Duodenal mucosa (tissue), 2 donors: ENCODE results near the gene PPP1R14C.
"Not testable (repeated sequence)": the region's sequence is repeated elsewhere in the genome, so short reads cannot be mapped to it uniquely, and the experiment has no call there.

Experiments used
- H3K27ac ChIP-seq: one replicate; pipeline ENCODE4 v1.7.0; 2013; ENCODE audit warnings: low read depth, low read length
- H3K27me3 ChIP-seq, 2 donors: one replicate each; pipeline ENCODE4 v1.7.0; 2013; ENCODE audit warnings: low read length in 2 of 2, control low read depth in 1 of 2; ENCODE audit not compliant: insufficient read depth in 2 of 2, control insufficient read depth in 1 of 2
- H3K36me3 ChIP-seq, 2 donors: one replicate each; pipeline ENCODE4 v1.7.0; 2013; ENCODE audit warnings: low read length in 2 of 2, control low read depth in 1 of 2; ENCODE audit not compliant: insufficient read depth in 2 of 2, control insufficient read depth in 1 of 2
- H3K4me1 ChIP-seq, 2 donors: one replicate each; pipeline ENCODE4 v1.7.0; 2013; ENCODE audit warnings: low read length in 2 of 2, control low read depth in 1 of 2; ENCODE audit not compliant: insufficient read depth in 2 of 2, control insufficient read depth in 1 of 2
- H3K4me3 ChIP-seq, 2 donors: one replicate each; pipeline ENCODE4 v1.7.0; 2013; ENCODE audit warnings: low read length in 2 of 2, low read depth in 1 of 2
- H3K9ac ChIP-seq, 2 donors: one replicate each; pipeline ENCODE4 v1.7.0; 2013; ENCODE audit warnings: low read length in 2 of 2, low read depth in 1 of 2
- H3K9me3 ChIP-seq, 2 donors: one replicate each; pipeline ENCODE4 v1.7.0; 2013; ENCODE audit warnings: low read length in 2 of 2, control low read depth in 1 of 2; ENCODE audit not compliant: control insufficient read depth in 1 of 2

Gene PPP1R14C

GRCh38 chr6:150238336-150238741 is 95.5 kb downstream of the PPP1R14C start:
- Histone ChIP-seq H3K4me1 (peaks cover 12 to 16% of the 10 kb centered on the region in 2 donors), H3K27me3 (no peaks in the 10 kb centered on the region), H3K4me3 (no peak overlapping the region), H3K27ac (no peak overlapping the region), H3K9ac (peak overlapping the region in 1 of 2 donors; percentile 10), H3K36me3 (no peaks in the 10 kb centered on the region), H3K9me3 (no peaks in the 10 kb centered on the region)

- no peaks in the 10 kb centered on the region for H3K36me3 ChIP-seq
- H3K4me1 ChIP-seq = peaks cover 12 to 16% of the 10 kb centered on the region in 2 donors
- no peak overlapping the region for H3K27ac ChIP-seq
- no peak overlapping the region for H3K4me3 ChIP-seq
- peak overlapping the region in 1 of 2 donors; percentile 10 for H3K9ac ChIP-seq
- H3K27me3 ChIP-seq = no peaks in the 10 kb centered on the region
- no peaks in the 10 kb centered on the region for H3K9me3 ChIP-seq
These were observed 96.1 kb downstream of the PPP1R14C start for GRCh38 chr6:150238846-150239407.

GRCh38 chr6:150241756-150242155 is 98.9 kb downstream of the PPP1R14C start:
- H3K9ac ChIP-seq, H3K27ac ChIP-seq, H3K4me3 ChIP-seq, H3K27me3 ChIP-seq, H3K36me3 ChIP-seq, H3K9me3 ChIP-seq: not testable (repeated sequence)
- H3K4me1 ChIP-seq = peaks cover 12 to 16% of the 10 kb centered on the region in 2 donors

GRCh38 chr6:150243620-150244314 is 100.9 kb downstream of the PPP1R14C start:
- no peaks in the 10 kb centered on the region for H3K27me3 ChIP-seq
- H3K4me1 ChIP-seq = peaks cover under 1 to 1% of the 10 kb centered on the region in 2 donors
- no peak overlapping the region for H3K27ac ChIP-seq
- no peaks in the 10 kb centered on the region for H3K36me3 ChIP-seq
- no peak overlapping the region for H3K4me3 ChIP-seq
- H3K9me3 ChIP-seq = peaks cover 13 to 14% of the 10 kb centered on the region in 2 donors
- no peak overlapping the region for H3K9ac ChIP-seq

- H3K9ac ChIP-seq = no peak overlapping the region
- peaks cover 13 to 14% of the 10 kb centered on the region in 2 donors for H3K9me3 ChIP-seq
- H3K27ac ChIP-seq = no peak overlapping the region
- H3K4me1 ChIP-seq = no peaks in the 10 kb centered on the region
- no peaks in the 10 kb centered on the region for H3K27me3 ChIP-seq
- no peak overlapping the region for H3K4me3 ChIP-seq
- no peaks in the 10 kb centered on the region for H3K36me3 ChIP-seq
These were observed 102.5 kb downstream of the PPP1R14C start for GRCh38 chr6:150245148-150245935.

GRCh38 chr6:150247803-150248202 is 105.0 kb downstream of the PPP1R14C start:
- Histone ChIP-seq H3K27me3 (peaks cover 0 to under 1% of the 10 kb centered on the region in 2 donors), H3K36me3 (no peaks in the 10 kb centered on the region), H3K4me3 (no peak overlapping the region), H3K9ac (no peak overlapping the region), H3K27ac (no peak overlapping the region), H3K9me3 (peaks cover 13 to 14% of the 10 kb centered on the region in 2 donors), H3K4me1 (peaks cover 16 to 17% of the 10 kb centered on the region in 2 donors)

GRCh38 chr6:150248300-150248699 is 105.5 kb downstream of the PPP1R14C start:
- no peaks in the 10 kb centered on the region for H3K36me3 ChIP-seq

GRCh38 chr6:150249261-150249660 is 106.4 kb downstream of the PPP1R14C start:
- peaks cover 21 to 24% of the 10 kb centered on the region in 2 donors for H3K4me1 ChIP-seq
- no peak overlapping the region for H3K9ac ChIP-seq
- H3K27ac ChIP-seq = no peak overlapping the region

More at GRCh38 chr6:150248300-150248699, 105.5 kb downstream of the PPP1R14C start:
- Histone ChIP-seq H3K9ac (no peak overlapping the region), H3K27me3 (peaks cover 0 to 5% of the 10 kb centered on the region in 2 donors), H3K4me3 (no peak overlapping the region), H3K27ac (no peak overlapping the region), H3K4me1 (peaks cover 21% of the 10 kb centered on the region in 2 donors), H3K9me3 (peaks cover 13 to 14% of the 10 kb centered on the region in 2 donors)

GRCh38 chr6:150250826-150251225 is 108.0 kb downstream of the PPP1R14C start:
- H3K27ac ChIP-seq = no peak overlapping the region
- peaks cover 0 to 6% of the 10 kb centered on the region in 2 donors for H3K27me3 ChIP-seq
- H3K36me3 ChIP-seq = no peaks in the 10 kb centered on the region
- H3K9me3 ChIP-seq = peaks cover 13 to 14% of the 10 kb centered on the region in 2 donors
- no peak overlapping the region for H3K9ac ChIP-seq
- peaks cover 21 to 24% of the 10 kb centered on the region in 2 donors for H3K4me1 ChIP-seq
- no peak overlapping the region for H3K4me3 ChIP-seq

More at GRCh38 chr6:150249261-150249660, 106.4 kb downstream of the PPP1R14C start:
- H3K4me3 ChIP-seq = no peak overlapping the region
- H3K9me3 ChIP-seq = peaks cover 13 to 14% of the 10 kb centered on the region in 2 donors
- no peaks in the 10 kb centered on the region for H3K36me3 ChIP-seq
- peaks cover 0 to 6% of the 10 kb centered on the region in 2 donors for H3K27me3 ChIP-seq
